SK-N-SH (cell line): ENCODE results near the gene ITIH5. TPM values are rescaled to one million over a fixed set of nuclear protein-coding genes. Genes with fewer than 3 reads are reported as not detected.

Source experiments
- CTCF ChIA-PET: fragments of 300-600, 350-600 bp; formaldehyde crosslinking; extraction: SDS; loops from one replicate; lab custom pipeline; 2021; lab: Yijun Ruan, JAX
- POLR2A ChIA-PET: fragments of 350-600 bp; sonication (Branson Sonifier 250); formaldehyde crosslinking; extraction: SDS; loops from one replicate; lab custom pipeline; 2020; ENCODE audit warnings: antibody characterized with exemption, inconsistent platforms; lab: Yijun Ruan, JAX
- DNase-seq: peaks from one replicate; pipeline ENCODE4 v3.0.0; 2012
- H2AFZ ChIP-seq: fragments of 200-600 bp; sonication (generic); 2 replicates; pipeline ENCODE4 v1.8.1; 2016; ENCODE audit warnings: antibody characterized with exemption, mild to moderate bottlenecking, low read depth
- H3F3A ChIP-seq: fragments of 200-600 bp; sonication (generic); replicated peaks from 2 replicates; pipeline ENCODE3; 2016; ENCODE audit warnings: antibody characterized with exemption, mild to moderate bottlenecking; ENCODE audit not compliant: insufficient read depth
- H3K27ac ChIP-seq, 2 experiments: fragments of 200-500 bp in 1 of 2; fragments of 200-600 bp in 1 of 2; sonication (Bioruptor generic) in 1 of 2; sonication (generic), shearing (Covaris generic) in 1 of 2; 2 replicates each; pipeline versions ENCODE4 v1.5.1 to v1.6.1; 2014 to 2016; ENCODE audit warnings: low read depth in 2 of 2, inconsistent platforms in 1 of 2, low read length in 1 of 2, mild to moderate bottlenecking in 1 of 2, mixed read lengths in 1 of 2
- H3K27me3 ChIP-seq: fragments of 200-600 bp; sonication (generic), shearing (Covaris generic); 2 replicates; pipeline ENCODE4 v1.6.1; 2016; ENCODE audit warnings: mixed run types; ENCODE audit not compliant: insufficient read depth
- H3K36me3 ChIP-seq, 2 experiments: fragments of 200-500 bp in 1 of 2; fragments of 200-600 bp in 1 of 2; sonication (Bioruptor generic) in 1 of 2; sonication (generic) in 1 of 2; replicated peaks in 1 of 2; 2 replicates each; pipeline versions ENCODE3 to v1.5.1; 2014 to 2016; ENCODE audit warnings: low read length in 1 of 2, mild to moderate bottlenecking in 1 of 2; ENCODE audit not compliant: insufficient read depth in 2 of 2, control insufficient read depth in 1 of 2
- H3K4me1 ChIP-seq, 2 experiments: fragments of 200-500 bp in 1 of 2; fragments of 200-600 bp in 1 of 2; sonication (Bioruptor generic) in 1 of 2; sonication (generic), shearing (Covaris generic) in 1 of 2; 2 replicates each; pipeline versions ENCODE4 v1.5.1 to v1.6.1; 2014 to 2016; ENCODE audit warnings: low read depth in 1 of 2, low read length in 1 of 2, mixed run types in 1 of 2; ENCODE audit not compliant: insufficient read depth in 2 of 2, control insufficient read depth in 1 of 2
- H3K4me2 ChIP-seq: fragments of 200-600 bp; sonication (generic), shearing (Covaris generic); 2 replicates; pipeline ENCODE4 v1.6.1; 2017; ENCODE audit warnings: mixed run types
- H3K4me3 ChIP-seq, 2 experiments: fragments of 200-500 bp in 1 of 2; fragments of 200-600 bp in 1 of 2; sonication (Bioruptor generic) in 1 of 2; sonication (generic), shearing (Covaris generic) in 1 of 2; 2 replicates each; pipeline versions ENCODE4 v1.5.1 to v1.8.1; 2014 to 2016; ENCODE audit warnings: low read depth in 2 of 2, inconsistent platforms in 1 of 2, low read length in 1 of 2, mild to moderate bottlenecking in 1 of 2, mixed read lengths in 1 of 2, moderate library complexity in 1 of 2
- H3K79me2 ChIP-seq: fragments of 200-600 bp; sonication (generic); 2 replicates; pipeline ENCODE4 v1.8.1; 2017; ENCODE audit warnings: mild to moderate bottlenecking; ENCODE audit not compliant: insufficient read depth
- H3K9ac ChIP-seq: fragments of 200-600 bp; sonication (generic); 2 replicates; pipeline ENCODE4 v1.6.1; 2017; ENCODE audit warnings: mixed run types
- H3K9me2 ChIP-seq: fragments of 200-600 bp; sonication (generic); 2 replicates; pipeline ENCODE4 v1.6.1; 2017; ENCODE audit warnings: mixed run types
- H3K9me3 ChIP-seq: fragments of 200-600 bp; sonication (generic); 2 replicates; pipeline ENCODE4 v1.6.1; 2017; ENCODE audit warnings: mixed run types, mild to moderate bottlenecking, moderate library complexity
- H4K20me1 ChIP-seq: fragments of 200-600 bp; sonication (generic); 2 replicates; pipeline ENCODE4 v1.6.1; 2017; ENCODE audit warnings: mild to moderate bottlenecking, mixed run types; ENCODE audit not compliant: insufficient read depth
- CHD2 ChIP-seq: fragments of 150-350 bp; IDR thresholded peaks from 2 replicates; pipeline ENCODE4 v1.6.1; 2018; ENCODE audit warnings: low read length; ENCODE audit not compliant: partially characterized antibody
- CTCF ChIP-seq: fragments of 200-600 bp; sonication (generic); IDR thresholded peaks from 2 replicates; pipeline ENCODE4 v1.6.1; 2017; ENCODE audit warnings: antibody characterized with exemption, mild to moderate bottlenecking, moderate library complexity
- EP300 ChIP-seq, 2 experiments: IDR thresholded peaks; 2 replicates each; pipeline versions ENCODE4 v1.4.0 to v1.6.1; 2012; ENCODE audit warnings: borderline replicate concordance in 1 of 2, low read depth in 1 of 2, low read length in 1 of 2
- EZH2phosphoT487 ChIP-seq: fragments of 200-600 bp; sonication (generic); IDR thresholded peaks from 2 replicates; pipeline ENCODE4 v1.6.1; 2017; ENCODE audit warnings: low read depth, mixed run types, mild to moderate bottlenecking, antibody characterized with exemption, moderate library complexity, borderline replicate concordance
- FOXM1 ChIP-seq: IDR thresholded peaks from 2 replicates; pipeline ENCODE4 v1.4.0; 2012; ENCODE audit warnings: low read depth, mild to moderate bottlenecking
- GABPA ChIP-seq: IDR thresholded peaks from 2 replicates; pipeline ENCODE4 v1.4.0; 2012; ENCODE audit warnings: low read depth, mild to moderate bottlenecking
- GATA2 ChIP-seq: sonication (generic); formaldehyde crosslinking; IDR thresholded peaks from 2 replicates; pipeline ENCODE4 v1.5.0; 2020; ENCODE audit warnings: mild to moderate bottlenecking, missing genetic modification reagents
- JUND ChIP-seq: IDR thresholded peaks from 2 replicates; pipeline ENCODE4 v1.4.0; 2012
- NFIC ChIP-seq: IDR thresholded peaks from 2 replicates; pipeline ENCODE4 v1.4.0; 2012; ENCODE audit warnings: borderline replicate concordance
- RXRA ChIP-seq: IDR thresholded peaks from 2 replicates; pipeline ENCODE4 v1.4.0; 2012; ENCODE audit warnings: low read depth, mild to moderate bottlenecking, borderline replicate concordance
- SIN3A ChIP-seq: IDR thresholded peaks from 2 replicates; pipeline ENCODE4 v1.6.1; 2012; ENCODE audit warnings: low read depth, mild to moderate bottlenecking, low read length, moderate library complexity, borderline replicate concordance
- SMC3 ChIP-seq: IDR thresholded peaks from 2 replicates; pipeline ENCODE4 v1.6.1; 2012; ENCODE audit warnings: low read depth, low read length, improper control_type of control experiment
- TAF1 ChIP-seq: IDR thresholded peaks from 2 replicates; pipeline ENCODE4 v1.6.1; 2012; ENCODE audit warnings: low read depth, mild to moderate bottlenecking, low read length, moderate library complexity, borderline replicate concordance
- TCF12 ChIP-seq: IDR thresholded peaks from 2 replicates; pipeline ENCODE4 v1.4.0; 2012
- TEAD4 ChIP-seq: IDR thresholded peaks from 2 replicates; pipeline ENCODE4 v1.4.0; 2012; ENCODE audit warnings: mild to moderate bottlenecking, borderline replicate concordance; ENCODE audit not compliant: insufficient read depth
- USF2 ChIP-seq: fragments of 150-350 bp; IDR thresholded peaks from 2 replicates; pipeline ENCODE4 v1.6.1; 2017; ENCODE audit warnings: antibody characterized with exemption, low read length, low read depth, borderline replicate concordance
- WGBS: methylation state at CpG from one replicate; pipeline ENCODE4 v1.1.6; 2017; ENCODE audit warnings: low lambda C conversion rate; 5-methylcytosine and 5-hydroxymethylcytosine counted together
- polyA plus RNA-seq, 3 experiments: library from polyadenylated mRNA; depleted of rRNA; stranded (reverse); fragments of >200 nt; gene quantifications; 2 replicates each; pipeline ENCODE4 v1.2.3, GENCODE V29; 2012
- TF ChIP-seq, protein P1 (sequence below): fragments of 150-350 bp; IDR thresholded peaks from 2 replicates; pipeline ENCODE4 v1.6.1; 2016; ENCODE audit warnings: mild to moderate bottlenecking, low read depth, low read length
- TF ChIP-seq, protein P2 (sequence below): IDR thresholded peaks from 2 replicates; pipeline ENCODE4 v1.6.1; 2012; ENCODE audit warnings: mild to moderate bottlenecking, low read depth, low read length, moderate library complexity
- TF ChIP-seq, protein P3 (sequence below): IDR thresholded peaks from 2 replicates; pipeline ENCODE4 v1.4.0; 2012; ENCODE audit warnings: low read depth

Gene ITIH5
- polyA plus RNA-seq, 1 of the 3 experiments (the other 2 are of a cell fraction), result 0.07 TPM

DNA sequence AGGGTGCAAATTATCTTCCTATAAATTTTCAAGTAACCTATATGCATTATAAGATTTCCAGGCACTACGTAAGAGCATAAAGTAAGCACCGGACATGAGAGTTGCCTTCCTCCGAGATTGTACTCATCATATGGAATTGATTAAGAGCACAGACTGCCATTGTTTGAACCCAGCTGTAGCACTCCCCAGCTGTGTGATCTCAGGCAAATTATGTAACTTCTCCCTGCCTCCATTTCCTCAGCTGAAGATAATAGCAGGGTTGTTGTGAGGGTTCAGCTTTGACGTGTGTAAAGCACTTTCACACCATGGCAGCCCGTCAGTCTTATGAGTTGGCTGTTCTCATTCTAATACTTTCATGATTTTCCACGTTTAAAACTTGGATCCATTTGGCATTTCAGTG is 122.6 kb downstream of the ITIH5 start:
- no peak overlapping the region for H3K4me3 ChIP-seq
- H2AFZ ChIP-seq, result no peak overlapping the region
- no peaks in the 10 kb centered on the region for H3F3A ChIP-seq
- ChIA-PET POLR2A (no interaction called here), CTCF (interaction anchor here (2.2 kb wide), 1 partner anchor 143 kb away, joined by 6 read pairs; no protein-coding TSS in a partner anchor)
- WGBS, result 42% methylated on average over 6 of the region's 6 CpGs
- no peak for DNase-seq
- no peaks in the 10 kb centered on the region for H3K79me2 ChIP-seq
- H3K36me3 ChIP-seq, result no peaks in the 10 kb centered on the region
- no peaks in the 10 kb centered on the region for H3K9me3 ChIP-seq
- no peaks in the 10 kb centered on the region for H4K20me1 ChIP-seq
- H3K27me3 ChIP-seq, result no peaks in the 10 kb centered on the region
- H3K4me2 ChIP-seq, result no peak overlapping the region
- H3K4me1 ChIP-seq, result peaks cover 0 to 10% of the 10 kb centered on the region in 2 experiments; a peak in 1 of 4 replicates
- H3K9ac ChIP-seq, result no peak overlapping the region
- no peak overlapping the region for H3K27ac ChIP-seq
- H3K9me2 ChIP-seq, result no peaks in the 10 kb centered on the region
- TF ChIP-seq SIN3A, result no peak
- TF ChIP-seq EP300 (IDR thresholded peaks at IDR 0.05; ENCODE audit: borderline replicate concordance in 1 of 2, low read depth in 1 of 2, low read length in 1 of 2), result no peak
- no peak for TF ChIP-seq USF2
- no peak for TF ChIP-seq CHD2

DNA sequence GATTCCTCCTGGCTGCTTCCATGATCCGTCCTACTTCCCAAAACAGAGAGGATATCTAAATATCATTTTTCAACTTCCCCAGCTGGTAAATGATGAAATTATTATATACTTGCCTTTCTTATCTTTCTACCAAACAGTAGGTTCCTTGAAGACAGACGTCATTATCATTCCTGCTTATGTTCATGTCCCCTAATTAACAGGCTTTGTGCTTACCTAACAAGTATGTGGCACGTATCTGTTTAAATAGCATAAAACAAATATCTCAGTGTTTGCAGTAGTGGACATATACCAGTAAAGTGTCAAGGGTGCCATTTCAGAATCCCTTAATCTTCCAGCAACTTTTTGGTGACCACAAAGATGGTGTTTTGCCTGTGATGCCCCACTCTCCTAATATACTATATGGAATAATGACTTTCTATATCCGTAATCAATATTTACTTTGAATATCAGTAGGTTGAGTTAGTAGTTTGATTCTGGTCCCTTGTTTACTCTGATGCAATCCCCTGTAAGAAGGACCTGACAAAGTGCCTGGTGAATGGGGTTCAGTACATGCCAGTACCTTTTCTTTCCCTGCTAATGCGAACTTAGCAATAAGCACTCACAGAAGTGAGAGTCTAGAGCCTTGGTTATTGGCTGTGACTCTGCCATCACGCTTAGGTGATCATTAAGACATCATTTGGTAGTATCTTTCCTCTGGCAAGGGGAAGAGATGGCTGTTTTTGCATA is 124.4 kb downstream of the ITIH5 start:
- no peak overlapping the region for H3K27ac ChIP-seq
- ChIA-PET CTCF (interaction anchor here (2.2 kb wide), 1 partner anchor 145 kb away, joined by 6 read pairs; no protein-coding TSS in a partner anchor), POLR2A (no interaction called here)

More for the DNA sequence above, 124.4 kb downstream of the ITIH5 start:
- DNase-seq, result no peak
- no peaks in the 10 kb centered on the region for H3K79me2 ChIP-seq
- H3K4me2 ChIP-seq, result no peak overlapping the region
- no peaks in the 10 kb centered on the region for H3K9me2 ChIP-seq
- TF ChIP-seq JUND (no peak), RXRA (no peak), NFIC (no peak), GABPA (no peak), FOXM1 (no peak), TAF1 (no peak), EZH2phosphoT487 (no peak), SMC3 (no peak), TCF12 (no peak), GATA2 (no peak), CTCF (no peak), SIN3A (no peak), TEAD4 (no peak)
- TF ChIP-seq, protein P1, sequence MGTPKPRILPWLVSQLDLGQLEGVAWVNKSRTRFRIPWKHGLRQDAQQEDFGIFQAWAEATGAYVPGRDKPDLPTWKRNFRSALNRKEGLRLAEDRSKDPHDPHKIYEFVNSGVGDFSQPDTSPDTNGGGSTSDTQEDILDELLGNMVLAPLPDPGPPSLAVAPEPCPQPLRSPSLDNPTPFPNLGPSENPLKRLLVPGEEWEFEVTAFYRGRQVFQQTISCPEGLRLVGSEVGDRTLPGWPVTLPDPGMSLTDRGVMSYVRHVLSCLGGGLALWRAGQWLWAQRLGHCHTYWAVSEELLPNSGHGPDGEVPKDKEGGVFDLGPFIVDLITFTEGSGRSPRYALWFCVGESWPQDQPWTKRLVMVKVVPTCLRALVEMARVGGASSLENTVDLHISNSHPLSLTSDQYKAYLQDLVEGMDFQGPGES, result no peak
- TF ChIP-seq, protein P2, sequence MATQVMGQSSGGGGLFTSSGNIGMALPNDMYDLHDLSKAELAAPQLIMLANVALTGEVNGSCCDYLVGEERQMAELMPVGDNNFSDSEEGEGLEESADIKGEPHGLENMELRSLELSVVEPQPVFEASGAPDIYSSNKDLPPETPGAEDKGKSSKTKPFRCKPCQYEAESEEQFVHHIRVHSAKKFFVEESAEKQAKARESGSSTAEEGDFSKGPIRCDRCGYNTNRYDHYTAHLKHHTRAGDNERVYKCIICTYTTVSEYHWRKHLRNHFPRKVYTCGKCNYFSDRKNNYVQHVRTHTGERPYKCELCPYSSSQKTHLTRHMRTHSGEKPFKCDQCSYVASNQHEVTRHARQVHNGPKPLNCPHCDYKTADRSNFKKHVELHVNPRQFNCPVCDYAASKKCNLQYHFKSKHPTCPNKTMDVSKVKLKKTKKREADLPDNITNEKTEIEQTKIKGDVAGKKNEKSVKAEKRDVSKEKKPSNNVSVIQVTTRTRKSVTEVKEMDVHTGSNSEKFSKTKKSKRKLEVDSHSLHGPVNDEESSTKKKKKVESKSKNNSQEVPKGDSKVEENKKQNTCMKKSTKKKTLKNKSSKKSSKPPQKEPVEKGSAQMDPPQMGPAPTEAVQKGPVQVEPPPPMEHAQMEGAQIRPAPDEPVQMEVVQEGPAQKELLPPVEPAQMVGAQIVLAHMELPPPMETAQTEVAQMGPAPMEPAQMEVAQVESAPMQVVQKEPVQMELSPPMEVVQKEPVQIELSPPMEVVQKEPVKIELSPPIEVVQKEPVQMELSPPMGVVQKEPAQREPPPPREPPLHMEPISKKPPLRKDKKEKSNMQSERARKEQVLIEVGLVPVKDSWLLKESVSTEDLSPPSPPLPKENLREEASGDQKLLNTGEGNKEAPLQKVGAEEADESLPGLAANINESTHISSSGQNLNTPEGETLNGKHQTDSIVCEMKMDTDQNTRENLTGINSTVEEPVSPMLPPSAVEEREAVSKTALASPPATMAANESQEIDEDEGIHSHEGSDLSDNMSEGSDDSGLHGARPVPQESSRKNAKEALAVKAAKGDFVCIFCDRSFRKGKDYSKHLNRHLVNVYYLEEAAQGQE, result no peak
- TF ChIP-seq, protein P3, sequence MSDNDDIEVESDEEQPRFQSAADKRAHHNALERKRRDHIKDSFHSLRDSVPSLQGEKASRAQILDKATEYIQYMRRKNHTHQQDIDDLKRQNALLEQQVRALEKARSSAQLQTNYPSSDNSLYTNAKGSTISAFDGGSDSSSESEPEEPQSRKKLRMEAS, result no peak
- TF ChIP-seq, all 33 proteins: peak for 0
- Histone ChIP-seq H4K20me1 (no peaks in the 10 kb centered on the region), H3F3A (no peaks in the 10 kb centered on the region), H3K4me3 (no peak overlapping the region), H3K27me3 (no peaks in the 10 kb centered on the region), H3K4me1 (peaks cover 0 to 10% of the 10 kb centered on the region in 2 experiments; a peak in 1 of 4 replicates), H3K9ac (no peak overlapping the region), H3K36me3 (no peaks in the 10 kb centered on the region), H3K9me3 (no peaks in the 10 kb centered on the region), H2AFZ (no peak overlapping the region)
- WGBS, result 48% methylated on average over 6 of the region's 6 CpGs
